Calu3 (cell line): Measurements from ENCODE around the gene AFF4. TPM values are rescaled to one million over a fixed set of nuclear protein-coding genes. Genes with fewer than 3 reads are reported as not detected.

ENCODE experiments used
- BruUV-seq: library from RNA; stranded (reverse); fragments of 400-500 nt; replicated peaks from 2 replicates; lab custom pipeline; 2021; lab: Mats Ljungman, UMichigan
- CTCF ChIA-PET: fragments of 300-600 bp; sonication (Branson Sonifier 250); formaldehyde crosslinking; loops from one replicate; lab custom pipeline; 2022; ENCODE audit warnings: antibody characterized with exemption; lab: Charles Lee
- DNase-seq: peaks from one replicate; pipeline ENCODE4 v3.0.0; 2022
- H3K27ac Mint-ChIP-seq: one replicate; pipeline ENCODE4 v1.8.0; 2022; ENCODE audit warnings: mixed read lengths; ENCODE audit not compliant: unreplicated experiment
- H3K27me3 Mint-ChIP-seq: one replicate; pipeline ENCODE4 v1.8.0; 2022; ENCODE audit warnings: mixed read lengths; ENCODE audit not compliant: unreplicated experiment
- H3K36me3 Mint-ChIP-seq: one replicate; pipeline ENCODE4 v1.8.0; 2022; ENCODE audit warnings: mild to moderate bottlenecking, moderate library complexity, mixed read lengths; ENCODE audit not compliant: insufficient read depth, unreplicated experiment
- H3K4me1 Mint-ChIP-seq: one replicate; pipeline ENCODE4 v1.8.0; 2022; ENCODE audit warnings: mild to moderate bottlenecking, low read depth, mixed read lengths; ENCODE audit not compliant: unreplicated experiment
- H3K4me3 Mint-ChIP-seq: one replicate; pipeline ENCODE4 v1.8.0; 2022; ENCODE audit warnings: mild to moderate bottlenecking, low read depth, moderate library complexity, mixed read lengths; ENCODE audit not compliant: unreplicated experiment
- H3K9me3 Mint-ChIP-seq: one replicate; pipeline ENCODE4 v1.8.0; 2022; ENCODE audit warnings: low read depth, mixed read lengths; ENCODE audit not compliant: unreplicated experiment
- intact Hi-C: fragments of 100-400 bp; cut with micrococcal nuclease; formaldehyde crosslinking; loops from one replicate; pipeline ENCODE4 v1.10.0; 2022; ENCODE audit not compliant: unreplicated experiment
- total RNA-seq: library from RNA; stranded (reverse); gene quantifications from 2 replicates; pipeline ENCODE4 v1.2.3, GENCODE V29; 2022
- TF ChIP-seq, protein P1 (sequence below): fragments of 200-600 bp; IDR thresholded peaks from one replicate; pipeline ENCODE4 v1.8.0; 2022; ENCODE audit warnings: antibody characterized with exemption; ENCODE audit not compliant: unreplicated experiment

AFF4 gene
- total RNA-seq, 1 experiment from 2014 or later, result 87.1 TPM

DNA sequence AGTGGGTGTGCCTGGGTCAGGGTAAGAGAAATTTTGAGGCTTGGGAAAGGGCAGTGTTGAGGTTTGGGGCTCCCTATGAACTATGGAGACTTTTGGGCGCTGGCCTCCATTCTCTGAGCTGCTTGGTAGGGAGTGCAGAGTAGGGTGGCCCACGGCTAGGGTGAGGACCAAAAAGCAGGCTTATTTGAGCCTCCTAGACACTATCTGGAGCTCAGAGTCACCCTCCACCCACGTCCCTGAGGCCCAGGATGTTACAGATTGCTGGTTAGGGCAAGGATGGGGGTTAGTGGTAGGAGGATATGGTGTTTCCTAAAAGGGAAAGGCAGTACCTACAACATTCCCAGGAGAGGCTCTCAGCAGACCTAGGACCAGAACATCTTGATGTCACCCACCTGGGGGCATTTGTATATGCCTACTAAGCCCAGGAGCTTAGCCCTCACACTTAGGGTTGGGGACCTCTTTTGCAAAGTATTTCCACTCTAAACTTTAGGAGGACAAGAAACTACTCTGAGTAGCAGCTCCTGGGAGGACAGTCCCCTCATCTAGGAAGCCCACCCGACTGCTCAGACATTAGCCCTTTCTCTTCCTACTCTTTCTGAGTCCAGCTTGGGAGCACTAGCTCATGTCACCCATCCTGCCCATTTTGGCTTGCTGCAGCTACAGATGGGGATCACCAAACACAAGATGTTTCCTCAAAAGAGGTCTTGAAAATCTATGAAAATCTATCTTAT is 135.3 kb downstream of the AFF4 start:
- CTCF ChIA-PET, result interaction anchor here (0.5 to 3.2 kb wide), 4 partner anchors 21 to 440 kb away, joined by 3 to 23 read pairs (median 4); no protein-coding TSS in a partner anchor
- TSS peak; percentile 43 for BruUV-seq
- TF ChIP-seq, protein P1, sequence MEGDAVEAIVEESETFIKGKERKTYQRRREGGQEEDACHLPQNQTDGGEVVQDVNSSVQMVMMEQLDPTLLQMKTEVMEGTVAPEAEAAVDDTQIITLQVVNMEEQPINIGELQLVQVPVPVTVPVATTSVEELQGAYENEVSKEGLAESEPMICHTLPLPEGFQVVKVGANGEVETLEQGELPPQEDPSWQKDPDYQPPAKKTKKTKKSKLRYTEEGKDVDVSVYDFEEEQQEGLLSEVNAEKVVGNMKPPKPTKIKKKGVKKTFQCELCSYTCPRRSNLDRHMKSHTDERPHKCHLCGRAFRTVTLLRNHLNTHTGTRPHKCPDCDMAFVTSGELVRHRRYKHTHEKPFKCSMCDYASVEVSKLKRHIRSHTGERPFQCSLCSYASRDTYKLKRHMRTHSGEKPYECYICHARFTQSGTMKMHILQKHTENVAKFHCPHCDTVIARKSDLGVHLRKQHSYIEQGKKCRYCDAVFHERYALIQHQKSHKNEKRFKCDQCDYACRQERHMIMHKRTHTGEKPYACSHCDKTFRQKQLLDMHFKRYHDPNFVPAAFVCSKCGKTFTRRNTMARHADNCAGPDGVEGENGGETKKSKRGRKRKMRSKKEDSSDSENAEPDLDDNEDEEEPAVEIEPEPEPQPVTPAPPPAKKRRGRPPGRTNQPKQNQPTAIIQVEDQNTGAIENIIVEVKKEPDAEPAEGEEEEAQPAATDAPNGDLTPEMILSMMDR, result no peak
- intact Hi-C loops, result loop anchor here (2.0 to 10.0 kb wide), 2 partner anchors 55 to 243 kb away; no protein-coding TSS in a partner anchor
- Mint-ChIP-seq H3K27ac (no peak overlapping the region), H3K4me1 (peaks cover 19% of the 10 kb centered on the region), H3K36me3 (peaks cover 38% of the 10 kb centered on the region), H3K4me3 (no peak overlapping the region), H3K9me3 (no peaks in the 10 kb centered on the region), H3K27me3 (no peaks in the 10 kb centered on the region)
- no peak for DNase-seq

DNA sequence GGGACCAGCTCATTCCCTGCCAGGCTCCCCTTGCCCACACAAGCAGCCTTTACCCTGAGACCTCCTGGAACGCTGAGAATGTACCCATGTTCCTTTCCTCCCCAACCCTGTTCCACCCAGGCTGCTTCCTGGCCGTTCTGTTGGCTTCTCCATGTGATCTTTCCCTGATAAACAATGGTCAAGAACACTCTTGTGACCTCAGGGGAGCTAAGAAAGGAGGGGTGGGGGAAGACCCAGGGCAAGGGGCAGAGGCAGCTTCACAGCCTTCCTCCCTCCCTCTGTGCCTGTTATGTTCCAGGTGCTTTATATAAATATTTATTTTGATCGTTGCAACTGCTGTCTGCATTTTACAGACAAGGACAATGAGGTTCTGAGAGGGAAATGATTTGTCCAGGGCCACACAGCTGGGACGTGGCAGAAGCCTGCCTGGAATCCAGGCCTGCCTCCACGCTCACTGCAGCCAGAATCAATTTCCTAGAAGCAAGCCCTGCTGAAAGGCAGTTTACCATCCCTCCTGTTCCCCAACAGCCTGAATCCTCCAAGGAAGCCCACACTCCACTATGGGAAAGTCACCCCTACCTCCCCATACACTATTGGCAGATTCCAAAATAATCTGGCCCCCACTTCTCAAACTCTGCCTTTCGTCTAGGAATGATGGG is 136.9 kb downstream of the AFF4 start:
- BruUV-seq, result no TSS peak

DNA sequence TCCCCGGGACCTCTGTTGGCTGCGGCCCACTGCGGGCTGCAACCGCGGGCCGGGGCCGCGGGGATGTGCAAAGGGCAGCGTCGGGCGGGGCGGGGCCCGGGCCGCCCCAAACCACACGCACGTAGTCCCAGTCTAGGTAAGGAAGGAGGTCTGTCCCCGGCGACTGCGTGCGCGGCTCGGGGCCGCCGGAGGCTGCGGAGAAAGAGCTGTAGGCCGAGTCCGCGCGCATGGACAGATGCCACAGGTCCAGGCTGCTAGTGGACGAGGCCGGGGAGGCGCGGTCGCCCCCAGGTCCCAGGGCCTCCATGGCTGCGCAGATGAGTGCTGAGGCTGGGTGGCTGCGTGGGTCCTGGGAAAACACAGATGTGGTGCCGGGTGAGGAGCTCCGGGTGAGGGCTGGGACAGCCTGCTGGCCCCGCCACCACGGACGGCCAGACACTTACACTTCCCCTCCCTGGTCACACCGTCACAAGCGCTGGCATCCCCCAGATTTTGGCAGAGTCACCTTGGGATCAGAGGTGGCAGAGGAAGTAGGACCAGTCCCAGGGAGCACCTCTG is 137.5 kb downstream of the AFF4 start:
- no peak overlapping the region for H3K27ac Mint-ChIP-seq
- peaks cover 11% of the 10 kb centered on the region for H3K4me1 Mint-ChIP-seq
- intact Hi-C loops, result loop anchor here (10.0 kb wide), 1 partner anchor 241 kb away; no protein-coding TSS in a partner anchor
- no peaks in the 10 kb centered on the region for H3K27me3 Mint-ChIP-seq
- peaks cover 31% of the 10 kb centered on the region for H3K36me3 Mint-ChIP-seq
- H3K4me3 Mint-ChIP-seq, result no peak overlapping the region
- TF ChIP-seq, protein P1, result no peak
- no peak for DNase-seq
- CTCF ChIA-PET, result interaction anchor here (0.6 kb wide), 1 partner anchor 330 kb away, joined by 3 read pairs; no protein-coding TSS in a partner anchor
- BruUV-seq, result no TSS peak
- H3K9me3 Mint-ChIP-seq, result no peaks in the 10 kb centered on the region

More for the DNA sequence above, 136.9 kb downstream of the AFF4 start:
- Mint-ChIP-seq H3K27ac (no peak overlapping the region), H3K4me3 (no peak overlapping the region), H3K4me1 (peaks cover 17% of the 10 kb centered on the region), H3K36me3 (peaks cover 37% of the 10 kb centered on the region), H3K9me3 (no peaks in the 10 kb centered on the region), H3K27me3 (no peaks in the 10 kb centered on the region)
- no peak for DNase-seq
- TF ChIP-seq, protein P1, result no peak
- intact Hi-C loops, result loop anchor here (10.0 kb wide), 1 partner anchor 242 kb away; no protein-coding TSS in a partner anchor
- CTCF ChIA-PET, result interaction anchor here (0.6 kb wide), 1 partner anchor 330 kb away, joined by 3 read pairs; no protein-coding TSS in a partner anchor

Other genes starting within 250 kb of the AFF4 start
- gene KIF3A, start 226.1 kb downstream of the AFF4 start, total RNA-seq, result 17.5 and 18.9 TPM in 2 replicates
- 3.3 and 3.4 TPM in 2 replicates for gene CCNI2, start 216.2 kb downstream of the AFF4 start, total RNA-seq
- 40.4 and 48.5 TPM in 2 replicates for gene SEPTIN8, start 186.4 kb downstream of the AFF4 start, total RNA-seq
- gene SOWAHA, start 150.3 kb downstream of the AFF4 start, total RNA-seq, result 0.78 and 0.88 TPM in 2 replicates
- 24.5 and 27.0 TPM in 2 replicates for gene SHROOM1, start 133.0 kb downstream of the AFF4 start, total RNA-seq
- 0.61 and 0.94 TPM in 2 replicates for gene GDF9, start 97.2 kb downstream of the AFF4 start, total RNA-seq
- gene UQCRQ, start 97.0 kb downstream of the AFF4 start, total RNA-seq, result 678 and 719 TPM in 2 replicates
- gene LEAP2, start 90.0 kb downstream of the AFF4 start, total RNA-seq, result 2.3 and 2.8 TPM in 2 replicates
- 25.9 and 31.8 TPM in 2 replicates for gene ZCCHC10, start 62.9 kb upstream of the AFF4 start, total RNA-seq
- 294 and 296 TPM in 2 replicates for gene HSPA4, start 88.4 kb upstream of the AFF4 start, total RNA-seq